Forelimb muscle (tissue), 1 donor: ENCODE results near the gene FARS2. TPM values are rescaled to one million over a fixed set of nuclear protein-coding genes. Genes with fewer than 3 reads are reported as not detected.

ENCODE experiments used
- DNase-seq: peaks from one replicate; pipeline ENCODE4 v3.0.0-alpha.2; 2013; ENCODE audit warnings: low read depth
- polyA plus RNA-seq: library from polyadenylated mRNA; unstranded; fragments of 120-200 nt; gene quantifications from one replicate; pipeline ENCODE4 v1.2.1, GENCODE V29; 2013; ENCODE audit not compliant: insufficient read length

The FARS2 gene
- polyA plus RNA-seq, 1 donor = 10.3 TPM

- no peak for DNase-seq
Measured at GRCh38 chr6:5580736-5581581, 319.6 kb downstream of the FARS2 start.

GRCh38 chr6:5582762-5583161 is 321.4 kb downstream of the FARS2 start:
- DNase-seq = no peak

DNA sequence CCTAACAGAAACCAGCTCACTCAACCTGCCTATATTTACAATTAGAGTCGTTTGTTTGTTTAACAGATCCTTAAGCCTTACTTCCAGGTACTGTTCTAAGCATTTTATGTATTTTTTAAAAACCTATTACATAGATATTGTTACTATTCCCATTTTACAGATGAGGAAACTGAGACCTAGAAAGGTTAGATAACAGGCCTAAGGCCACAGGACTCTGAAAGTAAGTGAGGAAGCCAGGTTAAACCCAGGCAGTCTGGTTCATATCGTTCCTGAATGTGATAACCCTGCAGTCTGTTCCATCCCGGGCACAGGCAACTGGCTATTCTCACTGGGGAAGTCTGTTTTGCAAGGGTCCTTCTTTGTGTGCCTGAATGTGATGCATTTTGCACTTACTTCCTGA is 322.2 kb downstream of the FARS2 start:
- DNase-seq = no peak

DNA sequence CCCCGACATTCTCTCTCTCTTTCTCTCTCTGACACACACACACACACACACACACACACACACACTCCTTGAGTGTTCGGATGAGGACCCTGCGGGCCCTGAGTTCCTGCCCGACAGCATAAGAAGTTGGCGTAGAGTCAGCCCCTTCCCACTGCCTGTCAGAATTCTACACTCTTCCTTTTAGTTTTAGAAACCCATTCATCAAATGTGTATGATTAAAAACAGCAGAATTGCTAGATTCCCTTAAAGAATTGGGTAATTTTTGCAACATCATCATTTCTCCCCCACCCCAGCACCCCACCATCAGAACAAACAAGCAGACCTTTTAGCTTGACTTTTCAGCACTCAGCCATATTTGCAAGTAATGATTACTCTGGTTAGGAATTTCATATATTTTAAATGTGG is 322.8 kb downstream of the FARS2 start:
- DNase-seq = no peak

- no peak for DNase-seq
Measured at GRCh38 chr6:5587648-5588047, 326.3 kb downstream of the FARS2 start.

DNA sequence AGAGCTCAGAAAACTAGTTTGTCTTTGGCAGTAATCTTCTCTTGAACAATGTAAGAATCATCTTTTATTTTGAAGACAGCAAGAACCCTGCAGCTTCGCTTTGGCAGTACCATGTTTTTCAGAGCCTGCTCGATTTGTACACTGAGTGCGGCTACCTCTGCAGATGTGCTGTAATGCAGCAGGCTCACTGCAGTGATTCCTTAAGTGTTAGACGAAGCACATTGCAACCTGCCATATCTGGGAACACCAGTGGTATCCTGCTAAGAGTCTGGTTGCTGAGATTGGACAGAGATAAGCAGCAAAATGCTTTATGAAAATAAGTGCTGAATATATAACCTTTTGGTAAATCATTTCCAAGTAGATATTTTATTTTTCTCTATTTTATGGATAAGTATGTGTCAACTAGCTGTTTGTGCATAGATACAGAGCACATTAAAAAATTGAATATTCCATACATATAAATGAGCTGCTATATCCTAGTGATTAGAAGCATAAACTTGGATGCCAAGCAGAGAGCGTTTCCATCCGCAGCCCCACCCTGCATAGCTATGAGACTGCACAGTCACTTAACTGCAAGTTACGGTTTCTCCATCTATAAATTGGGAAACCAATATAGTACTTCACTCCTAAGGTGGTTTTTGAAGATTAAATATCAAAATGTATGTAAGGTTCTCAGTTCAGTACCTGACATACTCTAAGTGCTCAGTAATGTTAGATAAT is 328.3 kb downstream of the FARS2 start:
- no peak for DNase-seq

DNA sequence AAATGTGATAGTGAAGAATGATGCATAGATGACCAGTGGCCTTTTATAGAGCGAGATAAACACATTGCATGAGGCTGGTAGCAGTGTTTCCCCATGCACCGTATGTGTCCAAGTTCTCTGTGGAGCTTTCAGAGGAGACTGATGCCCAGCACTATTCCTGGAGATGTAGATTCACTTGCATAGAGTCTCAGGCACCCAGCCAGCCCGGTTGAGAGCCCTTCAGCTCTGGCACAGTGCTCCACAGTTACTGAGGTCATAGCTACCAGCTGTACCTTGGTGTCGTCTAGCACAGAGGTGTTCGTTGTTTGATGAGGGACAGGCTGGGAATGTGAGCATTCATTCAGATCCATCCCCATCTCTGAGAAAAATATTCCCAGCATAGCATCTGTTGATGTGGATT is 328.9 kb downstream of the FARS2 start:
- no peak for DNase-seq

GRCh38 chr6:5592886-5593519 is 331.7 kb downstream of the FARS2 start:
- no peak for DNase-seq

DNA sequence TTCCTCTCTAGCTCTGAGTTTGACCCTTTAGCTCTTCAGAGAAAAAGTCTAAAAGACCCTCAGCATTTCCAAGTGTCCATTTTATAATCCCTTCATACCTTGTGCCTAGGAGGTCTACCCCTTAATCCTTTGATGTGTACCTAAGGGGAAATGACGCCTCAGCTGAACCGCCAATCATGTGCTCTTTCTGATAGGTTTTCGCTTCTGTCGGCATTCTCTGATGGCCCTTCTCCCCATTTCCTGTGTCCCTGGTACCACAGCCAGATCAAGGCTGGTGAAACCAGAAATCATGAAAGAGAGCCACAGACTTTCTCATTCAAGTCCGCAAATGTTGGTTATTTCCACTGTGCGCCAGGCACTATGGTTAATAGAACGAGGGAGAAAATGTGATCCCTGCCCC is 333.9 kb downstream of the FARS2 start:
- DNase-seq = no peak

DNA sequence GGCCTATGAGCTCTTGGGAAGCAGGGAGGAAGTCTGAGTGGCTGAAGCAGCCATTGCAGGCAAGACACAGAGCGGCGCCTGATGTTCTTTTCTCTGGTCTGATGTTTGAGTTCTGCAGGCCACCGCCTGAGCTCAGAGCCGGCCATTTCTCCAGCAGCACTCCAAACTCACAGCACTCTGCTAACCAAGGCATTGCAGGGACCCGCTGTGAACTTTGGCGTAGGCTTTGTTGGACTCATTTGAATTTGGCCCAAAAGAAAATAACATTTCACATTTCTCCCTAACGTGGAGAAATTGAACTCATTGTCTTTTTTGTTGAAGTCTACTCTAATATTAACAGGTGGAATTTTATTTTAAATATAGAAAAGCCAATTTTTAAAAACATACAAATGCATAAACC is 336.1 kb downstream of the FARS2 start:
- DNase-seq = no peak

DNA sequence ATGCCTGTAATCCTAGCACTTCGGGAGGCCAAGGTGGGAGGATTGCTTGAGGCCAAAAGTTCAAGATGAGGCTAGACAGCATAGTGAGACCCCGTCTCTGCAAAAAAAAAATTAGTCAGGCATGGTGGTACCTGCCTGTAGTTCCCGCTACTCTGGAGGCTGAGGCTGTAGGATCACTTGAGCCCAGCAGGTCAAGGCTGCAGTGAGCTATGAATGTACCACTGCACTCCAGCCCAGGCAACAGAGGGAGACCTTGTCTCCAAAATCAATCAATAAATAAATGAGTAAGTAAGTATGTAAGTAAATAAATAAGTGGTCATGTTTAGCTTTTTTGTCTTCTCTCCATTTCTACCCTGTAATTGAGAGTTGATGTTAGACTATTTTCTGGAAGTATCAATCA is 336.8 kb downstream of the FARS2 start:
- DNase-seq = no peak

DNA sequence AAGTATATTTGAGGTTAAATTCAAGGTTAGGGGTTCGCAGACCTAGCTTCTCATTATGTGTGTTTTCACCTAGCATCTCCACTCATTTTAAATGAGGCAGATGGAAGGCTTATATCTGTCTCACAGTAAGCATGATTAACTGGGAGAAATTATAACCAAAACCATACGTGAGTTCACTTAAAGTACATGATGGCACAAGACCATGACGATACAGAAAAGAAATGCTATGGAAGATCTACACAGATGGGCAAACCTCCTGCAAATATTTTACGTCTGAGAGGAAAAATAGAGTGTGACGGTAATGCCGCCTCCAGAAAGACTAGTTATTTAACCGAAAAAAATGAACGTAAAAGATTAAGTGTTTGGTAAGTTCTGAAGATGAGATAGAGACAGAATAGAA is 337.8 kb downstream of the FARS2 start:
- no peak for DNase-seq

DNA sequence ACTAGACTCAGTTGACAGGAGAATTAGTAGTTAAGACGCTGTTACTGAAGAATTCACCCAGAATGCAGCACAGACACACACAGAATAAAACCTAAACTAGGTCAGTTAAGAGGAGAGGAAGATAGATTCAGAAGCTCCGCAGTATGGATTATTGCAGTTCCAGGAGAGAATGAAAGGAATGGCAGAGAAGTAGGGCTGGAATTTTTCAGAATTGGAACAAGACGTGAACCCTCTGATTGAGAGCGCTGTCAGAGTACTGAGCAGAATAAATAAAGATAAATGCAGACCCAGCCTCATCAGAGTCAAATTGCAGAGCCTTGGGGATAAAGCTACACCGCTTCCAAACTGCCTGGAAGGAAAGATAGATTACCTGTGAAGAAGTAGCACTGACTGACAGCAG is 344.6 kb downstream of the FARS2 start:
- DNase-seq = no peak

DNA sequence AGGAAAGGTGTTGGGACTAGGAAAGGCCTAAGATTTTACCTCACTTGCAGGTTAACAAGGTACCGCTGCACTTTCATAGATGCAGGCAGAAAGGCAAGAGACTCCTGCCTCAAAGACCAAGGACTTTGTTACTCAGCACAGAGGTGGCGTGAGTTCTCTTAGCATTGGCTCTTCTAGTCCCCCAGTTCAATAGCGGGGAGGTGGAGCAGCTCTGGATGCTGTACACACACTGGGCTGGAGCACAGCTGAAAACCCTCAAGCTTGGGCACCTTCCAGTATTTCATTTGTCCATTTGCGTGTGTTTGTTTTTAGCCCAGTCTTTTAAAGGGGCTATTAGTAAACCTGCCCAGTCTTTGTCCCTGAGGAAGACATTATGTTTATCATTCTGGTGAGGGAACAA is 345.2 kb downstream of the FARS2 start:
- DNase-seq = no peak

- no peak for DNase-seq
Measured at GRCh38 chr6:5610640-5611039, 349.3 kb downstream of the FARS2 start.

DNA sequence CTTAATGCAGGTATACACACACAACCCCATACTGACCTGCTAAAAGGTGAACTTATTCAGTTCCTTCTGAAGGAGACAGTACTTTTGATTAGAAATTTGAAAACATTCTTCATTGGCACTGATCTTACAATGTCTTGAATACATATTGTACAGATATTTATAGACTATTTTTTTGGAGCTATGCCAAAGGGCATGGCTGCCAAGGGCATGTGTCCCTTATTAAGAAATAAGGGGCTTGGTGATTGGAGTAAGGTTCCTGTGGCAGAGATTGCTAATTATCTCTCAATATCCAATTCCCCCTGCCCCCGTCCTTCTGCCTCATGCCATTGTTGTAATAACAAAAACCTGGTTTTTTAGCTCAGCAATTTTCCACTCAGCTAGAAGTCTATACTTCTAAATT is 355.9 kb downstream of the FARS2 start:
- DNase-seq = no peak

- no peak for DNase-seq
Measured at GRCh38 chr6:5619249-5619648, 357.9 kb downstream of the FARS2 start.

DNA sequence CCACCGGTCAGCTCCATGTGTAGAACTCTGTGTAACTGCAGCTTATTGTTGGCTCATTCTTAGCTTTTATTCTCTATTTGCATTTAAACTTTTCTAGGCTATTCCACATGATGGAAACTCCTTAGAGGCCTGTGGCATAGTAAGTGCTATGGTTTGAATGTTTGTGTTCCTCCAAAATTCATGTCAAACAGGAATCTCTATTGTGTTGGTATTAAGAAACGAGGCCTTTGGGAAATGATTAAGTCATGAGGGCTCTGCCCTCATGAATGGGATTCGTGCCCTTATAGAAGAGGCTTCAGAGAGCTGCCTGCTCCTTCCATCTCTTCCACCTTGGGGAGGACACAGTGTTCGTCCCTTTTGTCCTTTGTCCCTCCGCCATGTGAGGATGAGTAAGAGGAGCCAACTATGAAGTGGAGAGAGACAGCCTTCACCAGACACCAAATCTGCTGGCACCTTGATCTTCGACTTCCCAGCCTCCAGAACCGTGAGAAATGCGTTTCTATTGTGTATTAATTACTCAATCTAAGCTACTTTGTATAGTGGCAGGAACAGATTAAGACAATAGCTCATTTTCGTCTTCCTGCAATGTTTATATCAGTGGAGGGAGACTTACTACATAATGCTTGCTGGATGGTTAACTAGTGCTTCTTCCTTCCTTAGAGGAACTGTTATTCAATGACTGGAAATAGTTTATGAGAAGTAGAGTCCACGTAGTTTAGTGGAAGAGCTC is 361.1 kb downstream of the FARS2 start:
- no peak for DNase-seq

DNA sequence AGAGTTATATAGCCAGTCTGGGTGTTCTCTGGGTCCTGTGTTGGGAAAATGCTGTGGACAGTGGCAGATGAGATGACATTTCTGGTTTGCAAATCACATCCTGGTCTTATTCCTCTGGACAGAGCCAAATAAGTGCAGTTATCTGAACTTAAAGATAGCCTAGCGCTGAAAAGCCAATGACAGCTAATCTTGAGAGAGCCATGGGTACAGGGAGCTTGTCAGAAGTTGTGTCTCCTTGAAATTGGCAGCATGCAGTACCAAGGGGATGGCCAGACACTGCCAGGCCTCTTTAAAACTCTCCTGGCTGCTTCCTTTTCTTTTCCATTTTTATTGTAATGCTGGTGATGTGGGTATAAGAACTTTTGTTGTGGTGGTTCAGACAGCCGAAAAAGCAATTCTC is 362.5 kb downstream of the FARS2 start:
- DNase-seq = no peak

DNA sequence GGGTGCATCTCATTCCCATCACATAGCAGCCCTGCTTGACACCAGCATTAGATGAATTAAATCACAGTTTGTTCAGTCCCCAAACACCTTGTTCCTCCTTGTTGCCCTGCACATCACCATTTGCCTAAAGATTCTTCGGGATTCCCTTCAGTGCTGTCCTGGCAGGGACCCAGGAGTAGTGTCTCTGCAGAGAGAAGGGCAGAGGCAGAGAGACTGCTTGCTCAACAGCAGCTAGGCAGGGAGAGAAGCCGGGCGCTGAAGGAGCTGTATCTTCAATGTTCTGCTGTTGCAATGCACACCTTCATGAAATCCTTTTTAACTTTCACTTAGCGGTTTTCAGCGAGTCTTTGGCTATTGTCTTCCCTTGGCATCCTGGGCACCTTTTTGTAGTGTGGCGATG is 362.9 kb downstream of the FARS2 start:
- no peak for DNase-seq

DNA sequence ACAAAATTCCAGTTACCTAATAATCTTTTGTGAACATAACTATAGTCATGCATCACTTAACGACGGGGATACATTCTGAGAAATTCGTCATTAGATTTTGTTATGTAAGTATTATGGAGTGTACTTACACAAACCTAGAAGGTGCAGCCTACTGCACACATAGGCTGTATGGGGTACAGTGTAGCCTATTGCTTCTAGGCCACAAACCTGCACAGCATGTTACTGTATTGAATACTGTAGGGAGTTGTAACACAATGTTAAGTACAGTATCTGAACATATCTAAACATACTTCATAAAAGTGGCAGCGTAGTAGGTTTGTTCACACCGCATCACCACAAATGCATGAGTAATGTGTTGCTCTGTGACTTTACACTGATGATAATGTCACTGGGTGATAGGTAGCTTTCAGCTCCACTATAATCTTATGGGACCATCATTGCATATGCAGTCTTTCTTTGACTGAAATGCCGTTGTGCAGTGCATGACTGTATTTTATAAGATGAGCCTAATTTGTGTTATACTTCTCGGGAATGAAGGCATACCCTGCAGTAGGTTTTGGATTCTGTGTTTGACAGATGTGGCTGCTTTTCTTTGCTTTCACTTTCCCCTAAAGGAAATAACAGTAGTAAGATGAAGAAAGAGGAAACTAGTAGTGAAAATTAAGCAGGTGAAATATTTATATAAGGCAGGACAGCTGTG is 365.6 kb downstream of the FARS2 start:
- no peak for DNase-seq

GRCh38 chr6:5630636-5631035 is 369.3 kb downstream of the FARS2 start:
- no peak for DNase-seq
